OCI-LY3 (cell line): ENCODE data around the gene JMJD6.
"Not testable (repeated sequence)": the region's sequence is repeated elsewhere in the genome, so short reads cannot be mapped to it uniquely, and the experiment has no call there.

Experiments
- H2AFZ ChIP-seq: fragments of 200-600, 300-600 bp; shearing (Covaris generic); 2 replicates; pipeline ENCODE4 v1.6.0; 2014; ENCODE audit warnings: antibody characterized with exemption, low read depth, low read length
- H3K27ac ChIP-seq: fragments of 200-600, 300-600 bp; sonication (generic); 2 replicates; pipeline ENCODE4 v1.5.1; 2014; ENCODE audit warnings: mild to moderate bottlenecking, low read length, moderate library complexity, mixed read lengths
- H3K27me3 ChIP-seq: fragments of 200-600, 300-600 bp; sonication (generic); 2 replicates; pipeline ENCODE4 v1.6.1; 2014; ENCODE audit warnings: low read depth, low read length, mixed read lengths
- H3K36me3 ChIP-seq: fragments of 200-600, 300-600 bp; sonication (generic); replicated peaks from 2 replicates; pipeline ENCODE3; 2014; ENCODE audit warnings: low read depth, low read length, mixed read lengths
- H3K4me1 ChIP-seq: fragments of 300-600, 200-600 bp; sonication (generic); 2 replicates; pipeline ENCODE4 v1.6.1; 2014; ENCODE audit warnings: low read length, mixed read lengths
- H3K4me2 ChIP-seq: fragments of 200-600, 300-600 bp; sonication (generic); 2 replicates; pipeline ENCODE4 v1.6.1; 2014; ENCODE audit warnings: low read length, mixed read lengths
- H3K4me3 ChIP-seq: fragments of 300-600, 200-600 bp; sonication (generic); 2 replicates; pipeline ENCODE4 v1.5.1; 2014; ENCODE audit warnings: antibody characterized with exemption, mild to moderate bottlenecking, low read length, moderate library complexity
- H3K79me2 ChIP-seq: fragments of 300-600, 200-600 bp; shearing (Covaris generic); 2 replicates; pipeline ENCODE4 v1.6.1; 2014; ENCODE audit warnings: mild to moderate bottlenecking, low read length, mixed read lengths
- H3K9ac ChIP-seq: fragments of 300-600, 200-600 bp; shearing (Covaris generic); 2 replicates; pipeline ENCODE4 v1.6.0; 2014; ENCODE audit warnings: mild to moderate bottlenecking, low read length, moderate library complexity
- H3K9me3 ChIP-seq: fragments of 200-600, 300-600 bp; shearing (Covaris generic); 2 replicates; pipeline ENCODE4 v1.6.1; 2014; ENCODE audit warnings: low read length, mixed read lengths; ENCODE audit not compliant: insufficient read depth
- H4K20me1 ChIP-seq: fragments of 200-600, 300-600 bp; sonication (generic); 2 replicates; pipeline ENCODE4 v1.6.1; 2016; ENCODE audit warnings: low read length, mixed read lengths; ENCODE audit not compliant: insufficient read depth
- EZH2phosphoT487 ChIP-seq: fragments of 200-600 bp; shearing (Covaris generic); IDR thresholded peaks from 2 replicates; pipeline ENCODE4 v1.6.1; 2018; ENCODE audit warnings: antibody characterized with exemption, mixed run types, low read depth
- TF ChIP-seq, protein P1 (sequence below): fragments of 200-600, 300-600 bp; sonication (generic); IDR thresholded peaks from 2 replicates; pipeline ENCODE4 v1.5.1; 2014; ENCODE audit warnings: antibody characterized with exemption, low read length, low read depth

JMJD6 gene

DNA sequence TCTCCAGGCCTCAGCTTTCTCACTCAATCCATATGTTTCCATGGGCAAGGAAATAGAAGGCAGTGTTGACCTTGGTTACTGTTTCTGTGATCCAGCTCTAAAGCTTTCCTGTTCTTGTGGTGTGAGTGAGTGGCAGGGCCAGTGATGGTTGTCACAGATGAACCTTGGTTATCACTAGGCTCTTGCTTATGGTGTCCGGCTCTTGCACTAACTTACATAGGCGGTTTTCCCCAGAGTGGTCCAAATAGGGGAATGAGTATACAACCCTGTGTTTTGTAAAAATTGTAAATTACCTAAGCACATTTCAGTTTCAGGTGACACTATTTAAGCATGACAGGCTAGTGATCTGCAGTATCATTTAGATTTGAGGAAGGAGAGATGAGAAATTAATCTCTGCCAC is 18.3 kb upstream of the JMJD6 start:
- no peaks in the 10 kb centered on the region for H3K27me3 ChIP-seq
- H3K36me3 ChIP-seq = peaks cover 17% of the 10 kb centered on the region
- H3K79me2 ChIP-seq = no peaks in the 10 kb centered on the region
- H3K4me1 ChIP-seq = no peaks in the 10 kb centered on the region
- no peak overlapping the region for H3K9ac ChIP-seq
- no peaks in the 10 kb centered on the region for H3K9me3 ChIP-seq
- H3K27ac ChIP-seq = no peak overlapping the region
- no peak overlapping the region for H3K4me3 ChIP-seq
- TF ChIP-seq EZH2phosphoT487 = no peak
- TF ChIP-seq, protein P1, sequence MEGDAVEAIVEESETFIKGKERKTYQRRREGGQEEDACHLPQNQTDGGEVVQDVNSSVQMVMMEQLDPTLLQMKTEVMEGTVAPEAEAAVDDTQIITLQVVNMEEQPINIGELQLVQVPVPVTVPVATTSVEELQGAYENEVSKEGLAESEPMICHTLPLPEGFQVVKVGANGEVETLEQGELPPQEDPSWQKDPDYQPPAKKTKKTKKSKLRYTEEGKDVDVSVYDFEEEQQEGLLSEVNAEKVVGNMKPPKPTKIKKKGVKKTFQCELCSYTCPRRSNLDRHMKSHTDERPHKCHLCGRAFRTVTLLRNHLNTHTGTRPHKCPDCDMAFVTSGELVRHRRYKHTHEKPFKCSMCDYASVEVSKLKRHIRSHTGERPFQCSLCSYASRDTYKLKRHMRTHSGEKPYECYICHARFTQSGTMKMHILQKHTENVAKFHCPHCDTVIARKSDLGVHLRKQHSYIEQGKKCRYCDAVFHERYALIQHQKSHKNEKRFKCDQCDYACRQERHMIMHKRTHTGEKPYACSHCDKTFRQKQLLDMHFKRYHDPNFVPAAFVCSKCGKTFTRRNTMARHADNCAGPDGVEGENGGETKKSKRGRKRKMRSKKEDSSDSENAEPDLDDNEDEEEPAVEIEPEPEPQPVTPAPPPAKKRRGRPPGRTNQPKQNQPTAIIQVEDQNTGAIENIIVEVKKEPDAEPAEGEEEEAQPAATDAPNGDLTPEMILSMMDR = no peak
- H3K4me2 ChIP-seq = no peak overlapping the region
- H4K20me1 ChIP-seq = no peaks in the 10 kb centered on the region
- no peak overlapping the region for H2AFZ ChIP-seq

DNA sequence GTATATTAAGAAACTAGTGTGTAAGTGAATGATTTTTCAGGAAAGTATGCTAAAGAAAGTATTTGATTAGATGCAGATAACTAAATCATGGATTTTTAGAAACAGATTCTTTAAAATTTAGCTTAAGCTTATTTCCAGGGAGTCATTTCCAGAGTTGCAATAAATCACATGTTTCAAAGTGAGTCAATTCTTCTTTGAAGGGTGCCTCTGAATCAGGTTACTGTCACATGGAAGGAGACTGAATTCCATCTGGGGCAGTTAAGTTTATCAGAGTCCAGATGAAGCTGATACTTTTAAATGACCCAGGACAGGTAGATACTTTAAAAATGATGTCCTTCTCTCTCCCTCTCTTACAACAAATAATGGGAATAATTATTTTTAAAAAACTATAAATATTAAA is 16.6 kb upstream of the JMJD6 start:
- H3K36me3 ChIP-seq = peaks cover 17% of the 10 kb centered on the region
- H2AFZ ChIP-seq = no peak overlapping the region
- no peaks in the 10 kb centered on the region for H3K9me3 ChIP-seq
- H3K4me2 ChIP-seq = no peak overlapping the region
- H3K4me1 ChIP-seq = peaks cover 7% of the 10 kb centered on the region
- H4K20me1 ChIP-seq = no peaks in the 10 kb centered on the region
- H3K9ac ChIP-seq = no peak overlapping the region
- no peak for TF ChIP-seq EZH2phosphoT487
- TF ChIP-seq, protein P1 = no peak
- H3K27ac ChIP-seq = no peak overlapping the region
- peaks cover 9% of the 10 kb centered on the region for H3K79me2 ChIP-seq
- no peak overlapping the region for H3K4me3 ChIP-seq
- H3K27me3 ChIP-seq = no peaks in the 10 kb centered on the region

DNA sequence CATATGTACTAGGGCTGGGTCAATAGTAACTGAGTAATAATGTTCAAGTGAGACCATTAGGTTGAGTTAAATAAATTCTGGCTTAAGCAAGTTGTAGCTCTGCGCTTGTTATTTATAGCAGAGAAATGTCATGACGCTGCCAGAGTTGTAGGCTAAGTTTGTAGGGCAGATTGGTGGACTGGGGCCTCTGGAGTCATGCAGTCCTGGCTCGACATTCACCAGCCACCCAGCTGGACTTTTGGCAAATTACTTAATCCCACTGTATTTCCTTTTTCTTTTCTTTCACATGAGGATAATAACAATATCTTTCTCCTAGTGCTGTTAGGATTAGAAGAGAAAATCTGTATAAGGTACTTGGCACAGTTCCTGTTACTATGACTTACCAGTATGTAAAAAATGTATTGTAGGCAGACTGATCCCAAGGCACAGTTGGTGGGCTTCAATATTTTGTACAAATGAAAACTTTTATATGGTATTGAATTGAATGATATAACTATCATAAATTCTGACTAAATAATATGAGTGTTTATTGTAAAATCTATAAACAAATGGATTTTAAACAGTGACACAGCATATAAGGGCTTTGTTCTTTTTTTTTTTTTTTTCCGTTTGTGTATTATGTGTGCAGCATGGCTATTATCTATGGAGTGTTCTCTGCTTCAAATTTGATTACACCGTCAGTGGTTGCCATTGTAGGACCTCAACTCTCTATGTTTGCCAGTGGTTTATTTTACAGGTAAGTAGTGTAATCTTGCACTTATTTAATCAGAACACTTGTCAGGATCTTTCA is 14.1 kb upstream of the JMJD6 start:
- Histone ChIP-seq H3K4me1 (peaks cover 7% of the 10 kb centered on the region), H4K20me1 (peaks cover 6% of the 10 kb centered on the region), H3K4me2 (no peak overlapping the region), H3K4me3 (no peak overlapping the region), H3K9me3 (no peaks in the 10 kb centered on the region), H3K79me2 (peaks cover 26% of the 10 kb centered on the region), H2AFZ (no peak overlapping the region), H3K27me3 (no peaks in the 10 kb centered on the region), H3K9ac (no peak overlapping the region), H3K36me3 (peaks cover 28% of the 10 kb centered on the region), H3K27ac (no peak overlapping the region)
- TF ChIP-seq, protein P1 = no peak
- TF ChIP-seq EZH2phosphoT487 = no peak

DNA sequence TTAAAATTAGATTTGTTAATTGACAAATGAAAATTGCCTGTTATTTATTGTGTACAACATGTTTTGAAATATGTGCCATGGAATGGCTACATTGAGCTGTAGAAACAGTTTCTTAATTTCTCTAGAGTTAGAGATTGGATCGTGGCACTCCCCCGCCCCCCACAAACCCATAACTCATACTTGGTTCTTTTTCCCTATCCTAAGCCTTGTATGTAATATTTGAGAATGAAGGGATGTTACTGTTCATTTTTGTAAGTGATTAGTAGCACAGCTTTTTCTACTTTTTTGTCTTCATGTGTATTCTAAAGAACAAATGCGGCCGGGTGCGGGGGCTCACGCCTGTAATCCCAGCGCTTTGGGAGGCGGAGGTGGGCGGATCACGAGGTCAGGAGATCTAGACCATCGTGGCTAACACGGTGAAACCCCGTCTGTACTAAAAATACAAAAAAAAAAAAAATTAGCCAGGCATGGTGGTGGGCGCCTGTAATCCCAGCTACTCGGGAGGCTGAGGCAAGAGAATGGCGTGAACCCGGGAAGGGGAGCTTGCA is 13.2 kb upstream of the JMJD6 start:
- not testable (repeated sequence) for H3K4me3 ChIP-seq, H3K9ac ChIP-seq, H3K27me3 ChIP-seq, H3K4me2 ChIP-seq, H2AFZ ChIP-seq, H3K27ac ChIP-seq, H3K9me3 ChIP-seq
- Histone ChIP-seq H3K4me1 (peaks cover 10% of the 10 kb centered on the region), H3K79me2 (peaks cover 35% of the 10 kb centered on the region), H3K36me3 (peaks cover 32% of the 10 kb centered on the region), H4K20me1 (peaks cover 15% of the 10 kb centered on the region)
